NK-92 treated with Interleukin-12 subunit alpha and Interleukin-12 subunit beta, amount 100 ng/mL, for 24 hours (cell line): ENCODE results near the gene SDHB.

Source experiments
- DNase-seq: peaks from one replicate; lab custom pipeline; 2025; lab: John Stamatoyannopoulos, UW

The SDHB gene

GRCh38 chr1:16986560-16986959, 67.3 kb downstream of the SDHB start:
- no peak for DNase-seq

GRCh38 chr1:16986113-16986512, 67.7 kb downstream of the SDHB start:
- no peak for DNase-seq

GRCh38 chr1:16984717-16985116, 69.1 kb downstream of the SDHB start:
- DNase-seq = no peak

- DNase-seq = no peak
Observed at GRCh38 chr1:16983649-16984048, 70.2 kb downstream of the SDHB start.

- no peak for DNase-seq
Observed at GRCh38 chr1:16982902-16983301, 70.9 kb downstream of the SDHB start.

- DNase-seq = no peak
Observed at GRCh38 chr1:16981269-16981849, 72.5 kb downstream of the SDHB start.

GRCh38 chr1:16980473-16981268, 73.2 kb downstream of the SDHB start, which contains the start of gene MFAP2:
TSS of gene MFAP2 (minus strand) at chr1:16980620. CDS start at chr1:16978273, 2,347 bp downstream.
- no peak for DNase-seq

- no peak for DNase-seq
Observed at GRCh38 chr1:16979475-16980327, 74.1 kb downstream of the SDHB start.

GRCh38 chr1:16978567-16979474, 75.0 kb downstream of the SDHB start:
- no peak for DNase-seq

- DNase-seq = no peak
Observed at GRCh38 chr1:16978139-16978538, 75.7 kb downstream of the SDHB start.

GRCh38 chr1:16977377-16977776, 76.5 kb downstream of the SDHB start:
- no peak for DNase-seq

- DNase-seq = no peak
Observed at GRCh38 chr1:16976966-16977365, 76.9 kb downstream of the SDHB start.

- DNase-seq = no peak
Observed at GRCh38 chr1:16975838-16976237, 78.0 kb downstream of the SDHB start.

- no peak for DNase-seq
Observed at GRCh38 chr1:16975211-16975610, 78.6 kb downstream of the SDHB start.

- DNase-seq = no peak
Observed at GRCh38 chr1:16973215-16973614, 80.6 kb downstream of the SDHB start.

GRCh38 chr1:16972189-16972895, 81.5 kb downstream of the SDHB start:
- DNase-seq = no peak

- DNase-seq = no peak
Observed at GRCh38 chr1:16971341-16972188, 82.3 kb downstream of the SDHB start.

GRCh38 chr1:16970132-16970910, 83.5 kb downstream of the SDHB start:
- DNase-seq = no peak

GRCh38 chr1:16969651-16970050, 84.2 kb downstream of the SDHB start:
- DNase-seq = no peak
